Measurements from ENCODE around the gene NFIA.

NFIA gene

DNA sequence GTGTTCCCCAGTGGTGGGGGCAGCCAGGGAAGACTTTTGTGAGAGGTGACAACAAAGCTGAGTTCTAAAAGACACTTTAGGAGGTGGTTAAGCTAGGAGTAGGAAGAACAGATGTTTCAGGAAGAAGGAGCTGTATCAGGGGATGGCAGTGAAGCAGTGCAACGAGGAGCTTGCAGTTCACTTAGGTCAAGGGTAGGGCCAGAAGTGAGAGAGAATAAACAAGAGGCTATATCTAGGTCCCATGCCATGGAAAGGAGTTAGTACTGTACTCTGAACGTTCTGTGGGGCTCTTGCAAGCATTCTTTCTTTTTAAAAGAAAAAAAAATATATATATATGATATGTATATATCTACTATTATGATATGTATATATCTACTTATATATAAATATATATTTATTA, 244.4 kb downstream of the NFIA start:
- Histone ChIP-seq H2AFZ (ENCODE audit: low read length) (no peak overlapping the region), H3K18ac (ENCODE audit: low read length) (no peak overlapping the region), H3K4me1 (ENCODE audit: control insufficient read depth in 2 of 2, insufficient read depth in 1 of 2, low read depth in 1 of 2, low read length in 2 of 2) (peaks cover 0 to 1% of the 10 kb centered on the region in 2 donors), H3K9ac (ENCODE audit: low read depth, low read length, poor library complexity) (no peak overlapping the region), H3K27me3 (ENCODE audit: control insufficient read depth in 3 of 3, insufficient read depth in 3 of 3, low read depth in 1 of 3, low read length in 3 of 3) (peaks cover 0 to 39% (median 2%) of the 10 kb centered on the region in 3 experiments), H2BK15ac (ENCODE audit: low read length) (no peak overlapping the region), H2AK5ac (ENCODE audit: low read depth, low read length) (no peak overlapping the region), H3K9me3 (replicated peaks in 1 of 2; ENCODE audit: control insufficient read depth in 2 of 2, insufficient read depth in 1 of 2, low read depth in 1 of 2, low read length in 2 of 2) (peaks cover 0 to 2% of the 10 kb centered on the region in 2 donors), H4K8ac (ENCODE audit: low read depth, low read length) (no peak overlapping the region), H3K79me1 (ENCODE audit: low read depth, low read length) (no peaks in the 10 kb centered on the region), H4K91ac (ENCODE audit: low read depth, low read length, poor library complexity) (no peak overlapping the region), H3K4me3 (ENCODE audit: low read length in 2 of 2) (no peak overlapping the region), H3K14ac (ENCODE audit: low read length) (no peak overlapping the region), H2BK5ac (ENCODE audit: low read length) (no peak overlapping the region), H3K4ac (ENCODE audit: low read length) (no peak overlapping the region), H3K36me3 (replicated peaks in 1 of 2; ENCODE audit: control insufficient read depth in 2 of 2, insufficient read depth in 2 of 2, low read length in 2 of 2) (no peaks in the 10 kb centered on the region), H3K4me2 (ENCODE audit: insufficient read depth, low read length, poor library complexity, severe bottlenecking) (no peak overlapping the region), H2BK120ac (ENCODE audit: low read depth, low read length) (no peak overlapping the region), H2BK12ac (ENCODE audit: low read length) (no peak overlapping the region), H3K23ac (ENCODE audit: low read depth, low read length, poor library complexity) (no peak overlapping the region), H3K27ac (replicated peaks; ENCODE audit: low read length) (no peak overlapping the region)
- WGBS, 2 donors (ENCODE audit: extremely low coverage in 2 of 2, insufficient read length in 2 of 2, insufficient replicate concordance in 1 of 2) = no CpG with 5 or more reads among the region's 2 CpGs
- DNase-seq (ENCODE audit: low spot score) = no peak

DNA sequence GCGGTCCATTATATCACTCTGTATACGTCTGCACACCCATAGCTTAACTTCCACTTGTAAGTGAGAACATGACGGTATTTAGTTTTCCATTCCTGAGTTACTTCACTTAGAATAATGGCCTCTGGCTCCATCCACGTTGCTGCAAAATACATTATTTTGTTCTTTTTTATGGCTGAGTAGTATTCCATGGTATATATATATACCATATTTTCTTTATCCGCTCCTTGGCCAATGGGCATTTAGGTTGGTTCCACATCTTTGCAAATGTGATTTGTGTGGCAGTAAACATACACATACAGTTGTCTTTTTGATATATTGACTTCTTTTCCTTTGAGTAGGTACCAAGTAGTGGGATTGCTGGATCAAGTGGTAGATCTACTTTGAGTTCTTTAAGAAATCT, 245.1 kb downstream of the NFIA start:
- Histone ChIP-seq H3K4ac (ENCODE audit: low read length) (no peak overlapping the region), H3K9ac (ENCODE audit: low read depth, low read length, poor library complexity) (no peak overlapping the region), H3K4me2 (ENCODE audit: insufficient read depth, low read length, poor library complexity, severe bottlenecking) (no peak overlapping the region), H2BK15ac (ENCODE audit: low read length) (no peak overlapping the region), H3K23ac (ENCODE audit: low read depth, low read length, poor library complexity) (no peak overlapping the region), H3K27me3 (ENCODE audit: control insufficient read depth in 3 of 3, insufficient read depth in 3 of 3, low read depth in 1 of 3, low read length in 3 of 3) (peaks cover 0 to 31% (median under 1%) of the 10 kb centered on the region in 3 experiments), H3K14ac (ENCODE audit: low read length) (no peak overlapping the region), H3K4me1 (ENCODE audit: control insufficient read depth in 2 of 2, insufficient read depth in 1 of 2, low read depth in 1 of 2, low read length in 2 of 2) (peaks cover 0 to 1% of the 10 kb centered on the region in 2 donors), H2BK12ac (ENCODE audit: low read length) (no peak overlapping the region), H2BK5ac (ENCODE audit: low read length) (no peak overlapping the region), H3K4me3 (ENCODE audit: low read length in 2 of 2) (no peak overlapping the region), H2BK120ac (ENCODE audit: low read depth, low read length) (no peak overlapping the region), H2AFZ (ENCODE audit: low read length) (no peak overlapping the region), H3K9me3 (replicated peaks in 1 of 2; ENCODE audit: control insufficient read depth in 2 of 2, insufficient read depth in 1 of 2, low read depth in 1 of 2, low read length in 2 of 2) (peaks cover 0 to under 1% of the 10 kb centered on the region in 2 donors), H2AK5ac (ENCODE audit: low read depth, low read length) (no peak overlapping the region), H3K27ac (replicated peaks; ENCODE audit: low read length) (no peak overlapping the region), H4K8ac (ENCODE audit: low read depth, low read length) (no peak overlapping the region), H3K18ac (ENCODE audit: low read length) (no peak overlapping the region), H3K36me3 (replicated peaks in 1 of 2; ENCODE audit: control insufficient read depth in 2 of 2, insufficient read depth in 2 of 2, low read length in 2 of 2) (no peaks in the 10 kb centered on the region), H3K79me1 (ENCODE audit: low read depth, low read length) (no peaks in the 10 kb centered on the region), H4K91ac (ENCODE audit: low read depth, low read length, poor library complexity) (no peak overlapping the region)
- no CpG with 5 or more reads among the region's 5 CpGs for whole genome bisulfite sequencing, 2 donors (ENCODE audit: extremely low coverage in 2 of 2, insufficient read length in 2 of 2, insufficient replicate concordance in 1 of 2)
- no peak for DNase-seq (ENCODE audit: low spot score)

DNA sequence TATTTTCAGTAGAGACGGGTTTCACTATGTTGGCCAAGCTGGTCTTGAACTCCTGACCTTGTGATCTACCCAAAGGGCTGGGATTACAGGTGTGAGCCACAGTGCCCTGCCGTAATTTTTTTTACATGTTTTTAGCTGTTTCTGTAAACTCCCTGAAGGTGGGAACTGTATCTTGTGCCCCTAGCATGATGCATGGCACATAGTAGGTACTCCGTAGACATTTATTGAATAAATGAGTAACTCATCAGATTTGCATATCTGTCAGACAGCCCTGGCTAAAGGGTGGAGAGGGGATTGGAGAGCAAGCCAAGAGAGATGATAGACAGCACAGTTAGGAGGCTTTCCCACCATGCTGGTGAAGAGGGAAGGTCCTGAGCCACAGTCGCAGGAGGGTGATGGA, 247.2 kb downstream of the NFIA start:
- Histone ChIP-seq H3K4me1 (ENCODE audit: control insufficient read depth in 2 of 2, insufficient read depth in 1 of 2, low read depth in 1 of 2, low read length in 2 of 2) (no peaks in the 10 kb centered on the region), H2BK5ac (ENCODE audit: low read length) (no peak overlapping the region), H2BK120ac (ENCODE audit: low read depth, low read length) (no peak overlapping the region), H3K18ac (ENCODE audit: low read length) (no peak overlapping the region), H3K4me2 (ENCODE audit: insufficient read depth, low read length, poor library complexity, severe bottlenecking) (no peak overlapping the region), H3K14ac (ENCODE audit: low read length) (no peak overlapping the region), H3K36me3 (replicated peaks in 1 of 2; ENCODE audit: control insufficient read depth in 2 of 2, insufficient read depth in 2 of 2, low read length in 2 of 2) (no peaks in the 10 kb centered on the region), H3K4me3 (ENCODE audit: low read length in 2 of 2) (no peak overlapping the region), H3K79me1 (ENCODE audit: low read depth, low read length) (no peaks in the 10 kb centered on the region), H3K4ac (ENCODE audit: low read length) (no peak overlapping the region), H2BK15ac (ENCODE audit: low read length) (no peak overlapping the region), H4K8ac (ENCODE audit: low read depth, low read length) (no peak overlapping the region), H4K91ac (ENCODE audit: low read depth, low read length, poor library complexity) (no peak overlapping the region), H3K27ac (replicated peaks; ENCODE audit: low read length) (no peak overlapping the region), H3K9me3 (replicated peaks in 1 of 2; ENCODE audit: control insufficient read depth in 2 of 2, insufficient read depth in 1 of 2, low read depth in 1 of 2, low read length in 2 of 2) (no peaks in the 10 kb centered on the region), H3K27me3 (ENCODE audit: control insufficient read depth in 3 of 3, insufficient read depth in 3 of 3, low read depth in 1 of 3, low read length in 3 of 3) (peaks cover 0 to 12% (median 0%) of the 10 kb centered on the region in 3 experiments), H3K23ac (ENCODE audit: low read depth, low read length, poor library complexity) (no peak overlapping the region), H2BK12ac (ENCODE audit: low read length) (no peak overlapping the region), H2AFZ (ENCODE audit: low read length) (no peak overlapping the region), H2AK5ac (ENCODE audit: low read depth, low read length) (no peak overlapping the region), H3K9ac (ENCODE audit: low read depth, low read length, poor library complexity) (no peak overlapping the region)
- no CpG with 5 or more reads among the region's 4 CpGs for WGBS, 2 donors (ENCODE audit: extremely low coverage in 2 of 2, insufficient read length in 2 of 2, insufficient replicate concordance in 1 of 2)
- DNase-seq (ENCODE audit: low spot score) = no peak

DNA sequence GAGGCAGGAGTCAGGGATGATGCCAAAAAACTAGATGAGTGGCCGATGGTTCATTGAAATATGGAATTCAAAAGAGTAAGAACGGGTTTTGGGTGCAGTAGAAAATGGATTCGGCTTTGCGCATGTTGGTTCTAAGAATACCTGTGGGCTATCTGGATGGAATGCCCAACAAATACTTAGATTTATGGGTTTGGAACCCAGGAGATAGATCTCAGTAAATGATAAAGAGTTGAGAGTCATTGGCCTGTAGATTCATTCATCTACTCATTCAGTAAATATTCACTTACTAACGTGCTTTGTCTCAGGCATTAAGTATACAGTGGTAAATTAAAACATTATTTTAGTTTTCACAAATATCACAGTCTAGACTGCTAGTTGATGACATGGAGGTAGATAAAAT, 247.7 kb downstream of the NFIA start:
- no peak overlapping the region for H2BK120ac ChIP-seq (ENCODE audit: low read depth, low read length)
- no peak overlapping the region for H2BK15ac ChIP-seq (ENCODE audit: low read length)
- no peak overlapping the region for H3K4ac ChIP-seq (ENCODE audit: low read length)
- H3K9me3 ChIP-seq (replicated peaks in 1 of 2; ENCODE audit: control insufficient read depth in 2 of 2, insufficient read depth in 1 of 2, low read depth in 1 of 2, low read length in 2 of 2) = no peaks in the 10 kb centered on the region
- no peak overlapping the region for H3K18ac ChIP-seq (ENCODE audit: low read length)
- no peaks in the 10 kb centered on the region for H3K79me1 ChIP-seq (ENCODE audit: low read depth, low read length)
- no peak overlapping the region for H3K4me3 ChIP-seq (ENCODE audit: low read length in 2 of 2)
- no peak overlapping the region for H4K8ac ChIP-seq (ENCODE audit: low read depth, low read length)
- H2BK12ac ChIP-seq (ENCODE audit: low read length) = no peak overlapping the region
- no peak overlapping the region for H3K23ac ChIP-seq (ENCODE audit: low read depth, low read length, poor library complexity)
- H3K14ac ChIP-seq (ENCODE audit: low read length) = no peak overlapping the region
- no peak for DNase-seq (ENCODE audit: low spot score)
- peaks cover 0 to 2% of the 10 kb centered on the region in 2 donors for H3K4me1 ChIP-seq (ENCODE audit: control insufficient read depth in 2 of 2, insufficient read depth in 1 of 2, low read depth in 1 of 2, low read length in 2 of 2)
- H2AFZ ChIP-seq (ENCODE audit: low read length) = no peak overlapping the region
- WGBS, 2 donors (ENCODE audit: extremely low coverage in 2 of 2, insufficient read length in 2 of 2, insufficient replicate concordance in 1 of 2) = no CpG with 5 or more reads among the region's 5 CpGs
- no peak overlapping the region for H3K4me2 ChIP-seq (ENCODE audit: insufficient read depth, low read length, poor library complexity, severe bottlenecking)
- H3K9ac ChIP-seq (ENCODE audit: low read depth, low read length, poor library complexity) = no peak overlapping the region
- H3K27me3 ChIP-seq (ENCODE audit: control insufficient read depth in 3 of 3, insufficient read depth in 3 of 3, low read depth in 1 of 3, low read length in 3 of 3) = peaks cover 0 to 8% (median 0%) of the 10 kb centered on the region in 3 experiments
- no peak overlapping the region for H2BK5ac ChIP-seq (ENCODE audit: low read length)
- H4K91ac ChIP-seq (ENCODE audit: low read depth, low read length, poor library complexity) = no peak overlapping the region
- no peak overlapping the region for H2AK5ac ChIP-seq (ENCODE audit: low read depth, low read length)
- H3K36me3 ChIP-seq (replicated peaks in 1 of 2; ENCODE audit: control insufficient read depth in 2 of 2, insufficient read depth in 2 of 2, low read length in 2 of 2) = no peaks in the 10 kb centered on the region
- no peak overlapping the region for H3K27ac ChIP-seq (replicated peaks; ENCODE audit: low read length)
